HG02798 (cell line): ENCODE results near the gene DTNA.
"Not testable (repeated sequence)": the region's sequence is repeated elsewhere in the genome, so short reads cannot be mapped to it uniquely, and the experiment has no call there.

Source experiments
- ATAC-seq: cut with Tn5 transposase; IDR thresholded peaks from one replicate; pipeline ENCODE4 v1.9.1; 2021; ENCODE audit warnings: mild to moderate bottlenecking; ENCODE audit not compliant: unreplicated experiment, poor library complexity

Gene DTNA

DNA sequence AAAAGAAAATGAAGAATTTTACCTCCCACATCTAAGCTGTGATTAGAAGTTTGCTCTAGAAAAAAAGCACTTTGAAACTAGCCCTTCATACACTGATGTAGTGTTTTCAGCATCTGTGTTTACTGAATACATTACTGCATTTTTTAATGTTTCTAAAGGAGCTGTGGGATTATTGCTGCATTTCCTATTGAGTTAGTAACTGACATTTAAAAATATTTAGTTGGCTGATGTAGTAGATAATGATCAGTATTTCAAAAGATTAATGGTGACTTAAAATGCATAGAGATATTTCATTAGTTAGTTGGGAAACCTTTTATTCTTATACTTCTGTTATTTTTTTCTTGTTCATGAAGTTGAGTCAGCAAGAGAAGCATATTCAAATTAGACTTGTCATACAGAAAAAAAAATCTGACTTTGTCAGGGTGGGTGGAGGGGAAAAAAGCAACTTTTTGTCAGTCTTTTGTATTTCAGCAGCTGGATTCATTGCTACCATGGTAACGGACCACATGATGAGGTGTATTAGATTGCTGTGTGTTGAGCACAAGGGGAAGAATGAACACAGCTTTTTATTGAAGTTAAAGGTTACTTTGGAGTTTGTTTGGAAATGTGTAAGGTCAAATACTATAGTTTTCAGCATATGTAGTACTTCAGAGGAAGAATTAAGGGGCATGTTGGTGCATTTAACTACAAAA, at the start of gene DTNA:
TSS of gene DTNA (plus strand) at position 549 of the 692 bp plus-strand sequence. CDS start 45,679 bp downstream, outside the sequence.
- no peak for ATAC-seq

DNA sequence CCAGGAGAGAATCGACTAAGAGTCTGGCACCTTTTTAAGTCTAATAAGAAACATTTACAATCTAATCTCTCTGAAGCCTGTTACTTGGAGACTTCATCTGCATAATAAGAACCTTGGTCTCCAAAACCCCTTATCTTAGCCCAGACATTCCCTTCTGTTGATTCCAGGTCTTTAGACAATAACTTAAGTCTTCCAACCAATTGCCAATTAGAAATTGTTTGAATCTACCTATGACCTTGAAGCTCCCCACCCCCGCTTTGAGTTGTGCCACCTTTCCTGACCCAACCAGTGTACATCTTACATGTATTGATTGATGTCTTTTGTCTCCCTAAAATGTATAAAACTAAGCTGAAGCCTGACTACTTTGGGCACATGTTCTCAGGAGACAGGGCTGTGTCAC, 49.5 kb upstream of the DTNA start:
- ATAC-seq = no peak

DNA sequence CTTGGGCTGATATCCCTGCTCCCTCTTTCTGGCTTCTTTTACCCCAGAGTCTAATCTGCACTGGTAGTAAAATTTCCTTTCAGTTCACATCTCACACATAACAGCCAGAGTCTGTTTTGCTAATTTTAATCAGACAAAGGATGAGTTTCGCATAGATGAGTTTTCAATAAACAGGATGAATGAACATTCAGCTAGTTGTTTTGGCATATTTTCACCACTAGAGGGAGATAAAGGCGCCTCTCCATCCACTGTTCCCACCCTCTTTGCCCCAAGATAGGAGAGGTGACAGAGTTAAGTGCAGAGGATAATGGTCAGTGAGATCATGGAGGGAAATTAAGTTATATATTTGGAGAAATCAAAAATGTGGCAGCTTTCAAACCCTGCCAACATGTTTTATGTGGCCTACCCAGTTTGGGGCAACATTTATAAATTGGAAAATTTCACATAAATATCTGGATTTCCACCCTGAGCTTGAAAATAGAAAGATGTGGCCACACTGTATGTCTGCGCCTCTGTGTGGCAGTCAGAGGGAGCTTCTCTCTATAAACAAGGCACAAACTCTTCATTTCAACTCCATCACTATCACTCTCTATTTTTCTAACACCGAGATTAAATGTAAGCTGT, 48.5 kb upstream of the DTNA start:
- peak; percentile 92 for ATAC-seq

GRCh38 chr18:34676816-34677574, 33.1 kb upstream of the DTNA start:
- no peak for ATAC-seq

GRCh38 chr18:34689750-34690149, 20.3 kb upstream of the DTNA start:
- not testable (repeated sequence) for ATAC-seq

DNA sequence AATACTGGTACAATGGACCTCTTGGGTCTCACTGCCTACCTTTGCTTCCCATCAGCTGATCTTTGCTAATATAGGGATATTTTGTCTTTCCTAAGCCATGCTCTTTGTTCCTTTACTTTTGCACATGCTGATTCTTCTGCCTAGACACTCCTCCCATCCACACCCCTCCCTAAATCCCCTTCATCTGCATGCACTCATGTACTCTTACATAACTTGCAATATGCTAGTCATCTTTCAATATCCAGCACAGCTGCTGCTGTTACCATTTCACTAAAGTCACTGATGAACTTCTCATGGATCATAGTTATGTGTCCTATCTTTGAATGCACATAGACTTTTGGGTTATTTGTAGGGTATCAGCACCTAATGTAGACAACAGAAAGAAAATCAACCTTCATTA, 18.5 kb upstream of the DTNA start:
- no peak for ATAC-seq

- ATAC-seq = no peak
Observed at GRCh38 chr18:34694591-34695165, 15.4 kb upstream of the DTNA start.

DNA sequence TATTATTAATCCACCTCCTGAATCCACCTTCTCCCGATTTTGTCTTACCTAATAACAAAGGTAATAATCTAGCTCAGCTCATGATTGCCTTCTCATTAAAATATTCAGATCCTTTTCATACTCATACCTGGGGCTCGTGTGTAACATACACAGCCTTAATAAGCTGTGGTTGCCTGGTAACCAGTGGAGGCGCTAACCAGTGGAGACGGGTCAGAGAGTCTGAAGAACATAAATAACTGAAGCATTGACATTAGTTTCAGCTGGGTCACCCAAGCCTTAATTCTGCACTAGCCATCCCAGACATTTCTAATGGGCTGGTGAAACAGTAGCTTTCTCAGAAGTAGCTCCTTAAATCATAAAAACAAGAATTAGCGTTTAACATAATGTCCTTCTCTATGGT, 14.8 kb upstream of the DTNA start:
- no peak for ATAC-seq

DNA sequence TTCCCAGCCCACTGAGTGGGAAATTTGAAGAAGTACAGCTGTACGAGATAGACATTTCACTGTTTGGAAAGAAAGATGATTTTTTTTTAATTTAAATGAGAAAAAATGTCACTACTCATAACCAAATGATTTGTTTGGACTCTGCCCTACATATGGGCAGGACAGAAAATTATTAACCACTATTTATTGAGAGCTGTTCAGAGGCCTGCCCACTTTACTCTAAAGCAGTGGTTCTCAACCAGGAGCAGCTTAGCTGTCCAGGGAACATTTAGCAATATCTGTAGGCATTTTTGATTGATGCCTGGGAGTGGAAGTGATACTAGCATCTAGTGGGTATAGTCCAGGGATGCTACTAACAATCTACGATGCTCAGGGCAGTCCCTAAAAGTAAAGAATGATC, 13.4 kb upstream of the DTNA start:
- no peak for ATAC-seq

- ATAC-seq = no peak
Observed at GRCh38 chr18:34697233-34697632, 12.9 kb upstream of the DTNA start.

- ATAC-seq = no peak
Observed at GRCh38 chr18:34697891-34698290, 12.2 kb upstream of the DTNA start.

DNA sequence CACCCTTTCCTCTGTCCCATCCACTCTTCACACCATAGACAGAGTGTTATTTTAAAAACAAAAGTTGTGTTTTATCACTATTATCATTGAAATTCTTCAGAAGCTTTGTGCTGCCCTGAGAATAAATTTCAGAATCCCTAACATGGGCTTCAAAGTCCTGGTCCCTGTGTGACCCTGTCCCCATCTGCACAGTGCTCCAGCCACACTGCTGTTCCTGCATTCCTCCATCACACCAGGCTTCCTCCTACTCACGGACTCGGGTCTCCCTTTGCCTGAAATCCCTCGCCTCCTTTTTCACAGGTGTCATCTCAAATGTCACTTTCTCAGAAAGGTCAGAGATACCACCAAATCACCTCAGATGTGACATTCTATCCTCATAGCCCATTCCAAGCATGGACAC, 8.2 kb upstream of the DTNA start:
- ATAC-seq = no peak

- ATAC-seq = no peak
Observed at GRCh38 chr18:34702814-34703213, 7.3 kb upstream of the DTNA start.

GRCh38 chr18:34704074-34704473, 6.0 kb upstream of the DTNA start:
- ATAC-seq = no peak

- ATAC-seq = no peak
Observed at GRCh38 chr18:34704823-34705222, 5.3 kb upstream of the DTNA start.

- ATAC-seq = no peak
Observed at GRCh38 chr18:34707670-34708069, 2.4 kb upstream of the DTNA start.

DNA sequence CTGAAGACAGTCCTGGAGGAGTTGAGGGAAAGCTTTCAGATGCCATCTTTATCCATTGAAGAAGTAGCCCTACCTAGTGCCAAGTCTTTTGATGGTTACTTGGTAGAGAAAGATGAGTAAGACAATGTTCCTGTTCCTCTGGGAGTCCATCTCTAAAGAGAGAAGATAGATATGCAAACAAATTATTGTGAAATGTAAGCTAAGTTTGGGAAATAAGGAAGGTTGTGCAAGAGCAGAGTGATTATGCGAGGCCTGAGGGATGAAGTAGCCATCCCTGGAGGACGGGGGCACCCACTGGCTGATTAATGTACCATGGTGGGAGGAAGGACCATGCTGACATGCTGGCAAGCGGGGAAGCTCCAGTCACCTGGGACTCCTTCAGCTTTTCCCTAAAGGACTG, 994 bp upstream of the DTNA start:
- ATAC-seq = no peak

GRCh38 chr18:34710458-34710914, 388 bp downstream of the DTNA start:
- ATAC-seq = no peak

- no peak for ATAC-seq
Observed at GRCh38 chr18:34710934-34711333, 836 bp downstream of the DTNA start.

- ATAC-seq = not testable (repeated sequence)
Observed at GRCh38 chr18:34716111-34716510, 6.0 kb downstream of the DTNA start.

- ATAC-seq = no peak
Observed at GRCh38 chr18:34718610-34719009, 8.5 kb downstream of the DTNA start.
